ENCODE measurements around the gene CBFA2T3.

Gene CBFA2T3

DNA sequence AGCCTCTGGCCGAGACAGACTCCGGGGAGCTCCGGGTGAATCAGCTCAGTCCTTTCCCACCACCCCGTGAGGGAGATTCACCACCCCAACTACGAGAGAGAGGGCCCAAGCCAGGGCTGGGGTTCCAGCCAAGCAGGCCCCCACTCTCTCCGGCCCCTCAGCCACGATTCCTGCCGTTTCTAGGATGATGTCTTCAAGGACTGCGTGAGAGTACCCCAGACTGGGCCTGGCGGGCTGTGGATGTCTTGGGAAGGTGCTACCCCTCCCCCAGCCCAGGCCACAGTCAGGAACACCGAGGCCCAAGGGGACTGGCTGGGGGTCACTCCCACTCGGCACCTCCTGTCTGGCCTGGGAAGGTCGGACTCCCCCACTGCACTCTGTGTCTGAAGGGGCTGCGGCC lies 89.0 kb downstream of the CBFA2T3 start:
- Histone ChIP-seq H3K9ac (ENCODE audit: low read depth, low read length) (no peak overlapping the region), H3K27me3 (ENCODE audit: control insufficient read depth, insufficient read depth, low read length) (no peaks in the 10 kb centered on the region), H3K36me3 (ENCODE audit: control insufficient read depth, insufficient read depth, low read length) (no peaks in the 10 kb centered on the region), H3K4me1 (ENCODE audit: control insufficient read depth, insufficient read depth, low read length) (no peaks in the 10 kb centered on the region), H3K4me3 (ENCODE audit: low read depth, low read length) (no peak overlapping the region), H3K9me3 (ENCODE audit: control insufficient read depth, insufficient read depth, low read length) (no peaks in the 10 kb centered on the region)

DNA sequence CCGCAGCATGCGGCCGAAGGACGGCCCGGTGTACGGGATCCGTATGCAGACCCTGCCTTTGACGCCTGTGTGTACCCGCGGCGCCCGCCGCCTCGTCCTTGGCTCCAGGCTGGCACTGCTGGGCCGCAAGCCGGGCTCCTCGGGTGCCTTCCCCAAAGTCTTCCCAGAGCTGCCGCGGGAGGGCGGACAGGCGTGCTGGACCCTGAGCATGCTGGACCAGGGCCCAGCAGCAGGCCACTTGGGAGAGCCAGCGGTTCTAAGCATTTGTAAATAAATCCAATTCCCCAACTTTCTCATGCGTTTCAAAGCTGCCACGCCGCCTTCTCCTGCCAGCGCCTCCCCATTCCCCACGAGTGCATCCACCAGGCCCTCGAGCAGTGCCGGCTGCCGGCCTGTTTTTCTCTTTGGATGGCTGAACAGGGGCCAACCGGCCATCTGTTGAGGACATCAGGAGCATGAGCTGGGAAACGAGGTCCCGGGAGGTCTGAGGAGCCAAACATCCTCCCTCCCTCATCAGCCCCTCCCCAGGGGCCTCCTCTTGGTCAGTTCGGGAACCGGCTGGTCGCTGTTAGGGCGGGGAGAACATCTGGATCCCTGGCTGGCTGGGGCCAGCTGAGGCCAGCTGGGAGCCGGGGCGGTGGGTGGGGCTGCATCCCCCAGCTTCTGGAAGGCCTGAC lies 90.0 kb downstream of the CBFA2T3 start:
- no peaks in the 10 kb centered on the region for H3K36me3 ChIP-seq (ENCODE audit: control insufficient read depth, insufficient read depth, low read length)
- H3K27me3 ChIP-seq (ENCODE audit: control insufficient read depth, insufficient read depth, low read length) = no peaks in the 10 kb centered on the region
- H3K4me1 ChIP-seq (ENCODE audit: control insufficient read depth, insufficient read depth, low read length) = no peaks in the 10 kb centered on the region
- H3K9me3 ChIP-seq (ENCODE audit: control insufficient read depth, insufficient read depth, low read length) = no peaks in the 10 kb centered on the region
- H3K4me3 ChIP-seq (ENCODE audit: low read depth, low read length) = no peak overlapping the region
- no peak overlapping the region for H3K9ac ChIP-seq (ENCODE audit: low read depth, low read length)

DNA sequence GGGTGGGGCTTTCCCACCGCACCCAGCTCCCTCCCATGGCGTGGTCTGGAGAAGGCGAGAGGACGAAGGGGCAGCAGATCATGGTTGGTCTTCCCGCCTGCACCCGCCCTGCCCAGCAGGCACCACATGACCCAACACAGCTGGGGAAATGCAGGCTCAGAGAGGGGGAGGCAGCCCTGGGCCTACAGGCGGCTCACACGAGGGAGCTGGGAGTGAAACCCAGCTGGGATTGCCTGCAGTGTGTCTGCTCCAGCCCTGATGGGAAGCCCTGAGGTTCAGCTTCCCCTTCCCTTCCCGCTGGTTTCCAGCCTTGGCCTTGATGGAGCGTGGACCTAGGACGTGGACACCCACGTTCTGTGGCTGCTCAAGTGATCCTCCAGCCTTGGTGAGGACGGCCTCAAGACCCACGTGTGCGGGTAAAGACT lies 90.6 kb downstream of the CBFA2T3 start:
- Histone ChIP-seq H3K36me3 (ENCODE audit: control insufficient read depth, insufficient read depth, low read length) (no peaks in the 10 kb centered on the region), H3K4me1 (ENCODE audit: control insufficient read depth, insufficient read depth, low read length) (no peaks in the 10 kb centered on the region), H3K9ac (ENCODE audit: low read depth, low read length) (no peak overlapping the region), H3K27me3 (ENCODE audit: control insufficient read depth, insufficient read depth, low read length) (no peaks in the 10 kb centered on the region), H3K9me3 (ENCODE audit: control insufficient read depth, insufficient read depth, low read length) (no peaks in the 10 kb centered on the region), H3K4me3 (ENCODE audit: low read depth, low read length) (no peak overlapping the region)

DNA sequence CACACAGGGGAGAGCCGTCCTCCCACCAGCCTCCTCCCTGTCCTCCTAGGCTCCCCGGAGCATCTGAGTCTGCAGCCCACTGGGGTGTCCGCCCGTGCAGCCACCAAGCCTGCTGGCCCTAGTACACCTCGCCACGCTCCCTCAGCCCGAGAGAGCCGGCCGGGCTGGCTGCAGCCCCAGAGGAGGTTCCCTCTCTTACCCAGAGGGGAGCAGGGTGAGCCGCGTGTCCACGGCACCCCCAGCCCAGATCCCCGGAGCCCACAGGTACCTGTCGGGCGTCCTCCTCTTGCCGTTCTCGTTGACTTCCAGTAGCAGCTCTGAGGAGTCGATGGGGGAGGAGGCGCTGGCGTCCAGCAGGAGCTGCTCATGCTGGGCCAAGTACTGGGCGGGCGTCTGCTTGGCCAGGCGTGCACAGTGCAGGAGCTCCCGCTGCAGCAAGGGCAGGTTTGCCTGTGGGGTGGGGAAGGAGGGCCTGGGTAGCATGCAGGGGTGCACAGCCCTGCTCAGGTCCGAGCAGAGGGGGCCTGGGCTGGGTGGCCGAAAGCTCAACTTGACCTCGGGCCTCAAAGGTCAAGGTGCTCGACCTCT lies 91.2 kb downstream of the CBFA2T3 start:
- no peak overlapping the region for H3K9ac ChIP-seq (ENCODE audit: low read depth, low read length)
- H3K36me3 ChIP-seq (ENCODE audit: control insufficient read depth, insufficient read depth, low read length) = no peaks in the 10 kb centered on the region
- H3K4me1 ChIP-seq (ENCODE audit: control insufficient read depth, insufficient read depth, low read length) = no peaks in the 10 kb centered on the region
- no peaks in the 10 kb centered on the region for H3K9me3 ChIP-seq (ENCODE audit: control insufficient read depth, insufficient read depth, low read length)
- no peak overlapping the region for H3K4me3 ChIP-seq (ENCODE audit: low read depth, low read length)
- no peaks in the 10 kb centered on the region for H3K27me3 ChIP-seq (ENCODE audit: control insufficient read depth, insufficient read depth, low read length)

DNA sequence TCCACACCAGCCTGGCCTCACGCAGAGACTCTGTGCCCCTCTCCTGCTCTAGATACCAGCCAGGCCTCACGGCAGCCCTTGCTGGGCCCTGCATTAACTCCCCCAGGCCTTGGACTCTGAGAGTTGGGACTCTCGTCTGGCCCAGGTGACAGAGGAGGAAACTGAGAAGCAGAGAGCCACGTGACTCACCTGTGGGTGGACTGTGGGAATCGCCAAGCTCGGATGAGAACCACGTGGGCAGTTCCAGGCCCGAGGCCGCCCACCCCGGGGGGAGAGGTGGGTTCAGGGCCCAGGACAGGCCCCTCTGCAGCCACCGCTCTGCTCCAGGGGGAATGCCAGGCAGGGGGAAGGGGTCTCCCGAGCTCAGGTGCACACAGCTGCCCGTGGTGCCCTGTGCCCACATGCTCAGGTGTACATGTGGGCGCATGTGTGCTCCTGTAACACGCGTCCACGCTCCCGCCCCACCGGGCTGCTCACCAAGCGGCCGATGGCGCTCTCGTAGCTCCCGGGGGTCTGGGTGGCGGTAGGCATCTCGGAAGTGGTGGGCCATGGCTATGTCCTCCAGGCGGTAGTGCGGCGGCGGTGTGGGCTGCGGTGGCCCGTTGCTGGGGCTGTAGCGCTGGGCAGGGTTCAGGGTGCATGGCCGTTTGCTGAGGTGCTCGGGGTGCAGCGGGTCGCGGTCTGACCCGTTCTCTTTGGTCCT lies 92.3 kb downstream of the CBFA2T3 start:
- no peak overlapping the region for H3K9ac ChIP-seq (ENCODE audit: low read depth, low read length)

DNA sequence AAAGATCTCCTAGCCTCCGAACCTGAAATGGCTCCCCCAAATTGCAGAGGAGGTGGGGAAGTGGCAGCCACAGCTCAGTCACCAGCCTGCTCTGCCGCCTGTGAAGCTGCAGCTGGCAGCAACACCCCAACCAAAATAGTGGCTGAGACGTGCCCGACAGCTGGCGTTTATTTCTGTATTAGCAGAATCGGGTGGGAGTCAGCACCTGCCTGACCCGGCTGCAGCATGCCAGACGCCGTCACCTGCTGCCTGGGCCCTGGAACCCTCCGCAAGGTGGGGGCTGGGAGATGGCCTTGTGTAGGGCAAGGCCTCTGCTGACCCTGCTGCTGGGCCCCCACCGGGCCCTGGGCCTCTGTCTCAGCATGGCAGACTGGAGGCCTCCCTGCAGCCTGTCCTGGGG lies 93.1 kb downstream of the CBFA2T3 start:
- Histone ChIP-seq H3K9ac (ENCODE audit: low read depth, low read length) (no peak overlapping the region), H3K36me3 (ENCODE audit: control insufficient read depth, insufficient read depth, low read length) (no peaks in the 10 kb centered on the region), H3K4me3 (ENCODE audit: low read depth, low read length) (no peak overlapping the region), H3K4me1 (ENCODE audit: control insufficient read depth, insufficient read depth, low read length) (no peaks in the 10 kb centered on the region), H3K9me3 (ENCODE audit: control insufficient read depth, insufficient read depth, low read length) (no peaks in the 10 kb centered on the region), H3K27me3 (ENCODE audit: control insufficient read depth, insufficient read depth, low read length) (no peaks in the 10 kb centered on the region)

More for the DNA sequence above, 92.3 kb downstream of the CBFA2T3 start:
- no peaks in the 10 kb centered on the region for H3K9me3 ChIP-seq (ENCODE audit: control insufficient read depth, insufficient read depth, low read length)
- no peaks in the 10 kb centered on the region for H3K36me3 ChIP-seq (ENCODE audit: control insufficient read depth, insufficient read depth, low read length)
- no peaks in the 10 kb centered on the region for H3K4me1 ChIP-seq (ENCODE audit: control insufficient read depth, insufficient read depth, low read length)
- H3K27me3 ChIP-seq (ENCODE audit: control insufficient read depth, insufficient read depth, low read length) = no peaks in the 10 kb centered on the region
- no peak overlapping the region for H3K4me3 ChIP-seq (ENCODE audit: low read depth, low read length)

DNA sequence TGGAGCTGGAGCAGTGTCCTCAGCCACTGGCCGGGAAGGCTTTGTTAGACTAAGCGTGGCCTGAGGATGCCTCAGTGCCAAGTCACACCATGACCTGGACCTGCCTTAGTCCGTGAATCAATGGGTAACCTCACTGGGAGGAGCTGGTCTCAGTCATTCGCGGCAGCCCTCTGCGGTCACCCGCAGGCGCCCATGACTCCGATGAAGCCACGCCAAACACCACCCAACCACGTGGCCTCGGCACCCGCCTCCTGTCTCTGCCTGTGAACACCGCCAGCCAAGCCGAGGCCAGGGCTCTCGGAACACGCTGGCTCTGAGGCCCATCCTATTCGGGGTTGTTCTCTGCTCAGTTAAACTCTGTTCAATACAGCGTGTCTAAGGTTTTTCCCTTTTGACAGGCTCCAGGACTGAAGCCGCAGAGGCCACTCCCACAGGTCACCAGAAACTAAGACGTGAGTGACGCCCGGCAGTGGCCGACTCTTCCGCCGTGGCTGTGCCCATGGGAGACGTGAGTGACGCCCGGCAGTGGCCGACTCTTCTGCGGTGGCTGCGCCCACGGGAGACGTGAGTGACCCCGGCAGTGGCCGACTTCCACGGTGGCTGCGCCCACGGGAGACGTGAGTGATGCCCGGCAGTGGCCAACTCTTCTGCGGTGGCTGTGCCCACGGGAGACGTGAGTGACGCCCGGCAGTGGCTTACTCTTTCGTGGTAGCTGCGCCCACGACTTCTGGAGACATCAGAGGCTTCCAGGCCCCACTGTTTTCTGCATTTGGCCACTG lies 93.7 kb downstream of the CBFA2T3 start:
- Histone ChIP-seq H3K36me3 (ENCODE audit: control insufficient read depth, insufficient read depth, low read length) (no peaks in the 10 kb centered on the region), H3K27me3 (ENCODE audit: control insufficient read depth, insufficient read depth, low read length) (no peaks in the 10 kb centered on the region), H3K4me3 (ENCODE audit: low read depth, low read length) (no peak overlapping the region), H3K9ac (ENCODE audit: low read depth, low read length) (no peak overlapping the region), H3K9me3 (ENCODE audit: control insufficient read depth, insufficient read depth, low read length) (no peaks in the 10 kb centered on the region), H3K4me1 (ENCODE audit: control insufficient read depth, insufficient read depth, low read length) (no peaks in the 10 kb centered on the region)

DNA sequence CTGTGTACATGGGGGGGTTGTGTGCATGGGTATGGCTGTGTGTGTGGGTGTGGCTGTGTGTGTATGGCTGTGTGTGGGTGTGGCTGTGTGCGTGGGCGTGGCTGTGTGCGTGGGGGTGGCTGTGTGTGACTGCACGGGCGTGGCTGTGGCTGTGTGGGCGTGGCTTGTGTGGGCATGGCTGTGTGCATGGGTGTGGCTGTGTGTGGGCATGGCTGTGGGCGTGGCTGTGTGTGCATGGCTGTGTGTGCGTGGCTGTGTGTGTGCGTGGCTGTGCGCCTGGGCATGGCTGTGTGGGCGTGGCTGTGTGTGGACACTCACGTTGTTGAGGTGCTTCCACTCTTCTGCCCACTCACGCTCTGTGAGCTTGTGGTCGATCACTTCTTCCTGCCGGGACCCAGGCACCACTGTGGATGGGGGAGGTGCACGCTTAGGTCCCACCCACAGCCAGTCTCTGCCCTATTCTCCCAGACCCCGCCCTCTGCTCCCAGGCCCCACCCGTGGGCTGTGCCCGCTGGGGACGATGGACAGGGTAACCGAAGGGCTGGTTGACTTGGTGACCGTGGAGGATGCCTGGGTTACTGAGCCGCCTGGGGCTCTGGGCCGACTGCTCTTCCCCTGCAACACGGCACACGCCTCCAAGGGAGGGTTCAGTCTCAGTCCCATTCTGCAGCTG lies 94.5 kb downstream of the CBFA2T3 start:
- H3K27me3 ChIP-seq (ENCODE audit: control insufficient read depth, insufficient read depth, low read length) = no peaks in the 10 kb centered on the region
- H3K4me3 ChIP-seq (ENCODE audit: low read depth, low read length) = no peak overlapping the region
- no peaks in the 10 kb centered on the region for H3K4me1 ChIP-seq (ENCODE audit: control insufficient read depth, insufficient read depth, low read length)
- H3K9ac ChIP-seq (ENCODE audit: low read depth, low read length) = no peak overlapping the region
- H3K36me3 ChIP-seq (ENCODE audit: control insufficient read depth, insufficient read depth, low read length) = no peaks in the 10 kb centered on the region
- no peaks in the 10 kb centered on the region for H3K9me3 ChIP-seq (ENCODE audit: control insufficient read depth, insufficient read depth, low read length)

DNA sequence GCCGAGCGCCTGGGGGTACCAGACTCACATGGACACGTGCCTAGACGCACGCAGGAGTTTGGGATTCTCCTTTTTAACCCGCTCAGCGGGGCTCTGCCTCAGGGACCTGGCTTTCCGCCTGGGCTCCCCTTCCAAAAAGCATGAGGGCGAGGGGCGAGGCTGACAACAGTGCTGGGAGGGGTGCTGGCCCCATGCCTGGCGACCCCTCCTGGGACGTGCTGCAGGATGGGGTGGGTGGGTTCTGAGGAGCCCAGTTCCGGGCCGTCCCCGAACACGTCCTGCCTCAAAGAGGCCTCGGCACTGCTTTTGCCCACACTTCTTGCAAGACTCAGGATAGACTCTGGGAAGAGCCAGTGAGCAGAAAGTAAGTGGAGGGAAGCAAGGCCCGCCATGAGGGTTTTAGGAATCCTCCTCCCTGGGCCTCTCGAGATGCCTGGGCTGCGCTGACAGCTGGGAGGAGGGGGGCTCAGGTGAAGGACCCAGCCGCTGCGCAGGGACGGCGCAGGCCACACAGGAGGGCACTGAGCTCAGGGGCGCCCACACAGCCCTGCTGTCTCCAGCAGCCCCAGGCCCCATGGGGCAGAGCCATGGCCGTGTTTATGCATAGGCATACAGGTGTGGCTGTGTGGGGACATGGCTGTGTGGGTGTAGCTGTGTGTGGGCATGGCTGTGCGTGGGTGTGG lies 95.2 kb downstream of the CBFA2T3 start:
- no peak overlapping the region for H3K4me3 ChIP-seq (ENCODE audit: low read depth, low read length)
- H3K9ac ChIP-seq (ENCODE audit: low read depth, low read length) = no peak overlapping the region
- no peaks in the 10 kb centered on the region for H3K27me3 ChIP-seq (ENCODE audit: control insufficient read depth, insufficient read depth, low read length)
- H3K4me1 ChIP-seq (ENCODE audit: control insufficient read depth, insufficient read depth, low read length) = no peaks in the 10 kb centered on the region
- no peaks in the 10 kb centered on the region for H3K9me3 ChIP-seq (ENCODE audit: control insufficient read depth, insufficient read depth, low read length)
- H3K36me3 ChIP-seq (ENCODE audit: control insufficient read depth, insufficient read depth, low read length) = no peaks in the 10 kb centered on the region

DNA sequence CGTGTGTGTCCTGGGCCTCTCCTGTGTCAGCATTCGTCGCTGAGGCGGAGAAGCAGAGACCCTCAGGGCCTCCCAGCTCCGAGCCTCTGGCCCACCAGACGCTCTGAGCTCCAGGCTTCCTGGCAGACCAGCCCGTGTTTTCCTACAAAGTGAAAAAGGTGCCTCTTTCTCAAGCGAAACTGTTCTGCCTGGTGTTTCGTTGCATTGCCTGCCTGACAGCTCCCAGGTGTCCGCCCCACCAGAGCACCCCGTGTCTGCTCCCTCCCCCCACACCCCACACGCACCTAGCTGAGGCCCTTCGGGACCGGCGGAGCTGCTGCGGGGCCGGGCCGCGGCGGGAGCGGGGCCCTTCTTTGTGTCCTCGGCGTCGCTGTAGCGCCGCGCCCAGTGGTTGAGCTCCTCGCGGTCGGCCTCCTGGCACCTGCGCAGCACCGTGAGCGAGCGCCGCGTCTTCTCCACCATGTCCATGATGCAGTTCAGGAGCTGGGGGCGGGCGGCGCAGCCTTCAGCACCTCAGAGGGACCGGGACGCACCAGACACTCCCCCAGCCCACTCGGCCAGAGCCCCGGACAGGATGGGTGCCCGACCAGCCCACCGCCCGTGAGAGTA lies 95.9 kb downstream of the CBFA2T3 start:
- Histone ChIP-seq H3K4me1 (ENCODE audit: control insufficient read depth, insufficient read depth, low read length) (no peaks in the 10 kb centered on the region), H3K36me3 (ENCODE audit: control insufficient read depth, insufficient read depth, low read length) (no peaks in the 10 kb centered on the region), H3K9ac (ENCODE audit: low read depth, low read length) (no peak overlapping the region), H3K4me3 (ENCODE audit: low read depth, low read length) (no peak overlapping the region), H3K27me3 (ENCODE audit: control insufficient read depth, insufficient read depth, low read length) (no peaks in the 10 kb centered on the region), H3K9me3 (ENCODE audit: control insufficient read depth, insufficient read depth, low read length) (no peaks in the 10 kb centered on the region)

Data from iPS-15b (cell line).